Endothelial cell of umbilical vein (primary cell): ENCODE measurements around the gene HBA2. TPM values are rescaled to one million over a fixed set of nuclear protein-coding genes. Genes with fewer than 3 reads are reported as not detected.

Experiments used
- BruUV-seq: library from RNA; stranded (reverse); fragments of 400-500 nt; replicated peaks from 2 replicates; lab custom pipeline; 2021; lab: Mats Ljungman, UMichigan
- CTCF ChIA-PET: fragments of 300-600, 350-600 bp; sonication (Branson Sonifier 250); formaldehyde crosslinking; loops from one replicate; lab custom pipeline; 2021; ENCODE audit warnings: antibody characterized with exemption, inconsistent platforms; lab: Charles Lee
- POLR2A ChIA-PET: fragments of 300-600, 350-600 bp; sonication (Branson Sonifier 250); formaldehyde crosslinking; loops from one replicate; lab custom pipeline; 2021; ENCODE audit warnings: antibody characterized with exemption, inconsistent platforms; lab: Charles Lee
- DNase-seq: peaks from one replicate; pipeline ENCODE4 v3.0.0-alpha.2; 2011; ENCODE audit warnings: low read depth, low spot score
- FAIRE-seq: peaks from 2 replicates; lab custom pipeline; 2011; peaks lifted over from hg19 to GRCh38; lab: Jason Lieb, UNC
- H2AFZ ChIP-seq: 2 replicates; pipeline ENCODE4 v1.6.0; 2012; ENCODE audit warnings: low read depth, low read length, control low read depth, inconsistent platforms
- H3K27ac ChIP-seq: 2 replicates; pipeline ENCODE4 v1.5.1; 2011; ENCODE audit warnings: low read depth, mild to moderate bottlenecking, control low read depth, low read length, moderate library complexity; ENCODE audit not compliant: insufficient read depth
- H3K27me3 ChIP-seq, 2 experiments: 2 replicates each; pipeline versions ENCODE4 v1.6.0 to v1.6.1; 2011; ENCODE audit warnings: low read length in 2 of 2, mixed read lengths in 1 of 2; ENCODE audit not compliant: control insufficient read depth in 2 of 2, insufficient read depth in 2 of 2
- H3K36me3 ChIP-seq, 2 experiments: 2 replicates in 1 of 2; 3 replicates in 1 of 2; pipeline ENCODE4 v1.5.1; 2011; ENCODE audit warnings: low read length in 2 of 2, mild to moderate bottlenecking in 1 of 2, moderate library complexity in 1 of 2; ENCODE audit not compliant: control insufficient read depth in 2 of 2, insufficient read depth in 2 of 2; ENCODE audit errors: extremely low read depth in 1 of 2
- H3K4me1 ChIP-seq: 3 replicates; pipeline ENCODE4 v1.5.1; 2011; ENCODE audit warnings: mild to moderate bottlenecking, low read length; ENCODE audit not compliant: control insufficient read depth, insufficient read depth; ENCODE audit errors: extremely low read depth
- H3K4me2 ChIP-seq: 2 replicates; pipeline ENCODE4 v1.6.1; 2011; ENCODE audit warnings: low read length, control low read depth, mixed read lengths; ENCODE audit not compliant: insufficient read depth
- H3K4me3 ChIP-seq, 3 experiments: fragments of 200-600 bp in 1 of 3; sonication (generic), shearing (Covaris generic) in 1 of 3; replicated peaks in 1 of 3; 2 replicates each; pipeline ENCODE4 v1.5.1; 2011 to 2016; ENCODE audit warnings: control low read depth in 3 of 3, low read length in 3 of 3, mild to moderate bottlenecking in 2 of 3, inconsistent platforms in 1 of 3, low read depth in 1 of 3, moderate library complexity in 1 of 3; ENCODE audit not compliant: insufficient read depth in 1 of 3
- H3K79me2 ChIP-seq: 2 replicates; pipeline ENCODE4 v1.6.0; 2012; ENCODE audit warnings: low read length, inconsistent platforms; ENCODE audit not compliant: control insufficient read depth, insufficient read depth
- H3K9ac ChIP-seq: replicated peaks from 2 replicates; pipeline ENCODE3; 2011; ENCODE audit warnings: low read length, control low read depth; ENCODE audit not compliant: insufficient read depth; ENCODE audit errors: extremely low read depth
- H3K9me1 ChIP-seq: replicated peaks from 3 replicates; pipeline ENCODE4 v1.6.0; 2011; ENCODE audit warnings: mild to moderate bottlenecking, low read length; ENCODE audit not compliant: control insufficient read depth, insufficient read depth; ENCODE audit errors: extremely low read depth
- H3K9me3 ChIP-seq: replicated peaks from 2 replicates; pipeline ENCODE4 v1.5.1; 2012; ENCODE audit warnings: low read length, inconsistent platforms; ENCODE audit not compliant: control insufficient read depth, insufficient read depth
- H4K20me1 ChIP-seq: replicated peaks from 2 replicates; pipeline ENCODE3; 2011; ENCODE audit warnings: mild to moderate bottlenecking, low read length; ENCODE audit not compliant: control insufficient read depth, insufficient read depth; ENCODE audit errors: extremely low read depth
- CTCF ChIP-seq, 2 donors: IDR thresholded peaks; 1 replicate in 1 of 2; 2 replicates in 1 of 2; pipeline ENCODE4 v1.5.1; 2011; ENCODE audit warnings: low read length in 2 of 2, mild to moderate bottlenecking in 2 of 2, moderate library complexity in 2 of 2, control low read depth in 1 of 2, inconsistent platforms in 1 of 2, low read depth in 1 of 2; ENCODE audit not compliant: insufficient read depth in 1 of 2; ENCODE audit errors: extremely low read depth in 1 of 2
- EZH2 ChIP-seq: IDR thresholded peaks from 2 replicates; pipeline ENCODE4 v1.6.1; 2012; ENCODE audit warnings: borderline replicate concordance, low read depth, mild to moderate bottlenecking, moderate library complexity, low read length, inconsistent platforms; ENCODE audit not compliant: severe bottlenecking
- FOS ChIP-seq: IDR thresholded peaks from 2 replicates; pipeline ENCODE4 v1.6.1; 2011; ENCODE audit warnings: mild to moderate bottlenecking, low read length, moderate library complexity, borderline replicate concordance; ENCODE audit not compliant: insufficient read depth
- JUN ChIP-seq: IDR thresholded peaks from 2 replicates; pipeline ENCODE4 v1.6.1; 2011; ENCODE audit warnings: borderline replicate concordance, low read depth; ENCODE audit not compliant: insufficient read length, insufficient read depth
- MAX ChIP-seq: IDR thresholded peaks from 2 replicates; pipeline ENCODE4 v1.6.1; 2011; ENCODE audit not compliant: insufficient read depth, insufficient read length
- MYC ChIP-seq: IDR thresholded peaks from one replicate; pipeline ENCODE4 v1.6.1; 2011; ENCODE audit warnings: mild to moderate bottlenecking, low read depth, low read length
- POLR2A ChIP-seq: IDR thresholded peaks from 2 replicates; pipeline ENCODE4 v1.6.1; 2012; ENCODE audit warnings: low read depth, mild to moderate bottlenecking, control low read depth, low read length
- dilution Hi-C: fragments of 300-500 bp; cut with MboI; formaldehyde crosslinking; loops from one replicate; pipeline ENCODE4 v1.15.0; 2019; ENCODE audit warnings: low sequenced_read_pairs; ENCODE audit not compliant: extremely low pct_ligation_motif_present
- intact Hi-C: fragments of 100-400 bp; cut with micrococcal nuclease; formaldehyde crosslinking; loops from one replicate; pipeline ENCODE4 v1.10.0; 2022
- polyA plus RNA-seq, 4 experiments: library from polyadenylated mRNA; depleted of rRNA in 3 of 4; stranded (reverse) in 3 of 4; unstranded in 1 of 4; fragments of >200 nt; gene quantifications; 2 replicates each; pipeline versions ENCODE4 v1.2.1 to v1.2.3, GENCODE V29; 2011 to 2012; ENCODE audit warnings: missing spikeins in 1 of 4
- total RNA-seq: library from RNA; stranded (reverse); gene quantifications from 2 replicates; pipeline ENCODE4 v1.2.3, GENCODE V29; 2021

Gene HBA2
- total and polyA plus RNA-seq, 2 donors (not counting 3 experiments of a cell fraction or from before 2014, with no cell fraction given), result not detected

GRCh38 chr16:178668-179015 is 6.0 kb downstream of the HBA2 start:
- Histone ChIP-seq H3K27ac (no peak overlapping the region), H3K36me3 (no peaks in the 10 kb centered on the region), H3K9ac (no peak overlapping the region), H3K4me3 (no peak overlapping the region), H3K9me1 (no peaks in the 10 kb centered on the region), H3K27me3 (peaks cover 34 to 37% of the 10 kb centered on the region in 2 experiments), H3K79me2 (no peaks in the 10 kb centered on the region), H3K4me2 (no peak overlapping the region), H2AFZ (no peak overlapping the region), H3K9me3 (no peaks in the 10 kb centered on the region), H4K20me1 (no peaks in the 10 kb centered on the region), H3K4me1 (peaks cover 5% of the 10 kb centered on the region)
- CTCF ChIA-PET, result interaction anchor here (2.3 kb wide), 1 partner anchor 72 kb away, joined by 11 read pairs; no protein-coding TSS in a partner anchor
- POLR2A ChIA-PET, result no interaction called here
- intact Hi-C loops (no loop called here), dilution Hi-C loops (no loop called here)
- DNase-seq (no peak), FAIRE-seq (no peak)
- TF ChIP-seq FOS, result no peak
- no peak for TF ChIP-seq CTCF (IDR thresholded peaks at IDR 0.05; ENCODE audit: extremely low read depth in 1 of 2, insufficient read depth in 1 of 2, low read depth in 1 of 2, low read length in 2 of 2)
- TF ChIP-seq MYC, result no peak
- TF ChIP-seq JUN, result no peak
- TF ChIP-seq MAX, result no peak
- no peak for TF ChIP-seq POLR2A
- TF ChIP-seq EZH2, result no peak
- BruUV-seq, result no TSS peak
